Psoas muscle (tissue), 8 donors: ENCODE results near the gene NRN1L. TPM values are rescaled to one million over a fixed set of nuclear protein-coding genes. Genes with fewer than 3 reads are reported as not detected.

Experiments
- ATAC-seq, 4 donors: fragments of 200-7000 bp; cut with Tn5 transposase; one replicate each; pipeline ENCODE4 v1.9.1; 2020; ENCODE audit warnings: moderate library complexity in 3 of 4, mild to moderate bottlenecking in 2 of 4
- DNase-seq, 2 donors: peaks; one replicate each; pipeline ENCODE4 v3.0.0-alpha.2; 2020
- H3K27ac ChIP-seq: fragments of 200-600 bp; one replicate; pipeline ENCODE4 v1.8.0; 2022
- H3K27me3 ChIP-seq, 3 donors: fragments of 200-600 bp in 1 of 3; one replicate each; pipeline versions ENCODE4 v1.6.1 to v1.8.0; 2013 to 2022; ENCODE audit warnings: low read length in 2 of 3, mild to moderate bottlenecking in 2 of 3, moderate library complexity in 1 of 3; ENCODE audit not compliant: insufficient read depth in 3 of 3
- H3K36me3 ChIP-seq, 2 donors: fragments of 200-600 bp in 1 of 2; one replicate each; pipeline versions ENCODE4 v1.6.1 to v1.8.0; 2013 to 2022; ENCODE audit warnings: low read depth in 1 of 2, mild to moderate bottlenecking in 1 of 2, moderate library complexity in 1 of 2; ENCODE audit not compliant: insufficient read depth in 1 of 2
- H3K4me1 ChIP-seq: fragments of 200-600 bp; one replicate; pipeline ENCODE4 v1.8.0; 2022
- H3K4me3 ChIP-seq: fragments of 200-600 bp; one replicate; pipeline ENCODE4 v1.8.0; 2022; ENCODE audit warnings: mild to moderate bottlenecking
- H3K9me3 ChIP-seq: fragments of 200-600 bp; one replicate; pipeline ENCODE4 v1.8.0; 2022
- WGBS, 3 donors: extraction: QIAGEN DNeasy Blood & Tissue Kit; methylation state at CpG; one replicate each; pipeline versions ENCODE4 v1.1.6 to v1.1.7; 2013; 5-methylcytosine and 5-hydroxymethylcytosine counted together
- intact Hi-C, 2 donors: fragments of 100-400 bp; cut with DNase I; formaldehyde crosslinking; loops; one replicate each; pipeline versions ENCODE4 v1.11.0 to v1.14.2; 2022
- polyA plus RNA-seq, 3 donors: library from polyadenylated mRNA; stranded (reverse); fragments of 200-250 nt; gene quantifications; one replicate each; pipeline ENCODE4 v1.2.3, GENCODE V29; 2013
- total RNA-seq, 4 donors: library from RNA; stranded (reverse); fragmentation: NEBNext Ultra II Directional in 2 of 4; extraction: Animal tissue kit (Norgen Biotek cat#: 25700) in 2 of 4; gene quantifications; one replicate each; pipeline versions ENCODE4 v1.2.1 to v1.2.4, GENCODE V29; 2021 to 2023
- TF ChIP-seq, protein P1 (sequence below): fragments of 200-600 bp; IDR thresholded peaks from one replicate; pipeline ENCODE4 v1.8.0; 2022; ENCODE audit warnings: antibody characterized with exemption
- donor health status: healthy with polysubstance abuse.
- donor health status: DM: no; HTN: no; CAD: no; lungs with moderate emphysema.
- donor health status: Bipolar disorder and iron deficiency.
- donor health status: healthy.
- donor health status: DM: yes; HTN: yes; CAD: no.
- donor health status: DM: no; HTN: no; CAD: no.
- donor health status: DM: no; HTN: no; CAD: no.
- donor health status: DM: yes; HTN: yes; CAD: no.

Gene NRN1L
- total and polyA plus RNA-seq, 7 donors, result 0.23 to 1.1 (median 0.38) TPM; not detected in 2

DNA sequence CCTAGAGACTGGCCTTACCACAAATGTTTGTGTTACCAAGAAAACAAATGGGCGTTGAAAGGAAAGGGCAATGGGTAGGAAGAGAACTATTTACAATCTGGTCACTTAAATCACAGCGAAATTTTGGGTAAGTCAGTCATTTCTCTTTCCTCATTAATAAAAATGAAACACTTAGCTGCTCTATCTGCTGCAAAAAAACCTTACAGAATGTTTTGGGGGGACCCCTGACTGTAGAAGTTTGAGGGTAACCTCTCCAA lies 38.7 kb upstream of the NRN1L start:
- Histone ChIP-seq H3K36me3 (peaks cover 0 to 8% of the 10 kb centered on the region in 2 donors), H3K4me1 (peaks cover 50% of the 10 kb centered on the region), H3K4me3 (peak overlapping the region; percentile 100), H3K9me3 (no peaks in the 10 kb centered on the region), H3K27me3 (no peaks in the 10 kb centered on the region), H3K27ac (peak overlapping the region; percentile 100)
- DNase-seq, result no peak
- intact Hi-C loops, result loop anchor here in 1 of 2 donors (10.0 kb wide), 1 partner anchor 389 kb away; the partner anchor contains the start of gene ESRP2
- TF ChIP-seq, protein P1, sequence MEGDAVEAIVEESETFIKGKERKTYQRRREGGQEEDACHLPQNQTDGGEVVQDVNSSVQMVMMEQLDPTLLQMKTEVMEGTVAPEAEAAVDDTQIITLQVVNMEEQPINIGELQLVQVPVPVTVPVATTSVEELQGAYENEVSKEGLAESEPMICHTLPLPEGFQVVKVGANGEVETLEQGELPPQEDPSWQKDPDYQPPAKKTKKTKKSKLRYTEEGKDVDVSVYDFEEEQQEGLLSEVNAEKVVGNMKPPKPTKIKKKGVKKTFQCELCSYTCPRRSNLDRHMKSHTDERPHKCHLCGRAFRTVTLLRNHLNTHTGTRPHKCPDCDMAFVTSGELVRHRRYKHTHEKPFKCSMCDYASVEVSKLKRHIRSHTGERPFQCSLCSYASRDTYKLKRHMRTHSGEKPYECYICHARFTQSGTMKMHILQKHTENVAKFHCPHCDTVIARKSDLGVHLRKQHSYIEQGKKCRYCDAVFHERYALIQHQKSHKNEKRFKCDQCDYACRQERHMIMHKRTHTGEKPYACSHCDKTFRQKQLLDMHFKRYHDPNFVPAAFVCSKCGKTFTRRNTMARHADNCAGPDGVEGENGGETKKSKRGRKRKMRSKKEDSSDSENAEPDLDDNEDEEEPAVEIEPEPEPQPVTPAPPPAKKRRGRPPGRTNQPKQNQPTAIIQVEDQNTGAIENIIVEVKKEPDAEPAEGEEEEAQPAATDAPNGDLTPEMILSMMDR, result no peak
- no peak for ATAC-seq
- WGBS, 3 donors, result 11 to 22% (median 12%) methylated on average over 2 of the region's 2 CpGs

DNA sequence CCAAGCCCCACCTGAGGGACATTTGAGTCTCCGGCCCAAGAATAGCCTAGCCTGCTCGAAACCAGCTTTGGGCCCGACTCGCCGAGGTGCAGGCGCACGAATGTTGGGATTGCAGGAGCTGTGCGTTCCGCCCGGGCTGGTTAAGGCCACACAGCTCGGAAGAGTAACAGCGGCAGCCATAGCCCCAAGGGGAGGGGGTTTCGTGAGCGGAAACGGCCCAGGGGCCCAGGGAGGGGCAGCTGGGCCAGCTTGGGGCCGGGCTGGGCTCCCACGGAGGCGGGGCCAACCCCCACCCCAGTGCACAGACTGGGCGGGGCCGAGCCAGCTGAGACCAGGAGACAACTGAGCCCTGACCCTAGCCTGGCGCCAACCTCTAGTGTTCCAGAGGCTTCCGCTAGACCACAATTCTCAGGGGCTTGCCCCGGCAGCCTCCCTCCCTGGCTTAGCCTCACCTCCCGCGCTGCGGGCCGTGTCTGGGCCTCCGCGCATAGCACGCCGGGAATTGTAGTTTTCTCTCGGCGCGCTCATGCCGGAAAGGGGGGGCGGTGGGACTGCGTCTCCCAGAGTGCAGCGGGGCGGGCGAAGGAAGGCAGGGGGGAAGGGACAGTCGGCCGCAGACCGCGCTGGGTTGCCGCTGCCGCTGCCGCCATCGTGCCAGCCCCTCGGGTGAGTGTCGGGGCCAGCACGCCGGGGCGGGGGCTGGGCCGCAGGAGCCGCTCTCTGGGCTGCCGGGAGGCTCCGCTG lies 38.2 kb upstream of the NRN1L start, which contains the start of gene NUTF2:
NUTF2 (plus strand) TSS at position 614 of the 744 bp plus-strand sequence. CDS start 18,198 bp downstream, outside the sequence.
- H3K9me3 ChIP-seq, result no peaks in the 10 kb centered on the region
- H3K4me3 ChIP-seq, result peak within 1 kb of the TSS; percentile 100
- no peaks in the 10 kb centered on the region for H3K27me3 ChIP-seq
- TF ChIP-seq, protein P1, result no peak
- 0% methylated on average over 25 to 57 of the region's 57 CpGs for whole genome bisulfite sequencing, 3 donors
- DNase-seq (peak; percentile 97 to 98), ATAC-seq (peak; percentile 83 to 86 (median 85))
- peaks cover 0 to 8% of the 10 kb centered on the region in 2 donors for H3K36me3 ChIP-seq
- H3K4me1 ChIP-seq, result peaks cover 46% of the 10 kb centered on the region
- peak within 1 kb of the TSS; percentile 100 for H3K27ac ChIP-seq
- intact Hi-C loops, result loop anchor here in 1 of 2 donors (10.0 kb wide), 1 partner anchor 388 kb away; the partner anchor contains the start of gene ESRP2

DNA sequence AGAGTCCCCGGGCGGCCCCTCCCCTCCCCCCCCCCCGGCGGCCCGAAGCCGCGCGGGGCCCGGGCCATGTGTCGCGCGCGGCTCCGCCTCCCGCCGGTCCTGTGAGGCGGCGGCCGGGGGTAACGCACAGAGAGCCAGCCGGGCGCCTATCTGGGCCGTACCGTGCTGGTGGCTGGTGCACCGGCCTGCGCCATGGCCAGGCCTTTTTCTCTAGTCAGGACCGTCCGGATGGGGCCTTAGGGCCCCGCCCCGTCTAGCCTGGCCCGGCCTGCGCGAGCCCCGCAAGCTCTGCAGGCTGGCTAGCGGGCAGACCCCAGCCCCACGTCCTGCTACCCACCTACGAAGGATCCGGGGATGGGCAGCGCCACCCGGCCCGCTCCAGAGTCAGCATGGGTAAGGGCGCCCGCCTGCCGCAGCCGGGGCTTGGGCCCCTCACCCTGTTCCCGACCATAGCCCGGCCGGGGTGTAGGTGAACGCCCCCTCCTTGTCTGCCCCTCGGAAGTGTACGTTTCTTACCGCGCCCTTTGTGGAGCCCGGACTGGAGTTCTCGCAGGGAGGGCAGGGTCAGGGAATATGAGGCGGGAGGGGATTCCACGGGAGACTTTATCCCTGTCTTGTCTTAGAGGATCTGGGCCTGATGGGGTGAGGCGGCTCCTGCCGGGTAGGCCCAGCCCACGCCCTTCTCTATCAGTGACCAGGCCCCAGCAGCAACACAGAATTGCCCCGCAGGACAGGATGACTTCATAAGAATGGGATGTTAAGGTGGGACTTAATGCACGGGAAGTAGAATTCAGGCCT lies 37.4 kb upstream of the NRN1L start, which contains the start of gene CENPT:
CENPT (minus strand) TSS at position 630 of the 798 bp plus-strand sequence. CDS start 13,834 bp downstream, outside the sequence.
- DNase-seq (no peak), ATAC-seq (peak; percentile 65 to 73 (median 68))
- no peaks in the 10 kb centered on the region for H3K9me3 ChIP-seq
- H3K36me3 ChIP-seq, result peaks cover 0 to 14% of the 10 kb centered on the region in 2 donors
- no peaks in the 10 kb centered on the region for H3K27me3 ChIP-seq
- TF ChIP-seq, protein P1, result no peak
- peak within 1 kb of the TSS; percentile 100 for H3K4me3 ChIP-seq
- 0 to 1% (median 1%) methylated on average over 34 to 61 of the region's 62 CpGs for WGBS, 3 donors
- intact Hi-C loops, result loop anchor here in 1 of 2 donors (10.0 kb wide), 1 partner anchor 388 kb away; the partner anchor contains the start of gene ESRP2
- peaks cover 44% of the 10 kb centered on the region for H3K4me1 ChIP-seq
- H3K27ac ChIP-seq, result peak within 1 kb of the TSS; percentile 100

DNA sequence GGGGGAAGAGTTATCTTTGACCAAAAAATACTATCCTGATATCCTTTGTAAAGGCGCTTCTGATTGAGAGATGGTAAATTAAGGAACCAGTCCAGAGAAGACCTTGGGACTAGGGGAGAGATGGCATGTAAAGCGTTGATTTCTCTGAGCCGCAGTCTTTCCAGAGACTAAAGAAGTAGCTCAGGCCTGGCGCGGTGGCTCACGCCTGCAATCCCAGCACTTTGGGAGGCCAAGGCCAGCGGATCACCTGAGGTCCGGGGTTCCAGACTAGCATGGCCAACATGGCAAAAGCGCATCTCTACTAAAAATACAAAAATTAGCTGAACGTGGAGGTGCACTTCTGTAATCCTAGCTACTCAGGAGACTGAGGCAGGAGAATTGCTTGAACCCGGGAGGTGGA lies 36.6 kb upstream of the NRN1L start:
- Histone ChIP-seq H3K27me3 (no peaks in the 10 kb centered on the region), H3K4me1 (peaks cover 44% of the 10 kb centered on the region), H3K4me3 (peak overlapping the region; percentile 100), H3K27ac (peak overlapping the region; percentile 100), H3K9me3 (no peaks in the 10 kb centered on the region), H3K36me3 (peaks cover 0 to 14% of the 10 kb centered on the region in 2 donors)
- TF ChIP-seq, protein P1, result no peak
- no peak for ATAC-seq
- no peak for DNase-seq
- WGBS, 3 donors, result 88 to 90% (median 89%) methylated on average over 11 of the region's 11 CpGs
- intact Hi-C loops, result loop anchor here in 1 of 2 donors (10.0 kb wide), 1 partner anchor 387 kb away; the partner anchor contains the start of gene ESRP2
